ENCODE measurements around the gene PC.
"Not testable (repeated sequence)": the region's sequence is repeated elsewhere in the genome, so short reads cannot be mapped to it uniquely, and the experiment has no call there.

Gene PC, protein sequence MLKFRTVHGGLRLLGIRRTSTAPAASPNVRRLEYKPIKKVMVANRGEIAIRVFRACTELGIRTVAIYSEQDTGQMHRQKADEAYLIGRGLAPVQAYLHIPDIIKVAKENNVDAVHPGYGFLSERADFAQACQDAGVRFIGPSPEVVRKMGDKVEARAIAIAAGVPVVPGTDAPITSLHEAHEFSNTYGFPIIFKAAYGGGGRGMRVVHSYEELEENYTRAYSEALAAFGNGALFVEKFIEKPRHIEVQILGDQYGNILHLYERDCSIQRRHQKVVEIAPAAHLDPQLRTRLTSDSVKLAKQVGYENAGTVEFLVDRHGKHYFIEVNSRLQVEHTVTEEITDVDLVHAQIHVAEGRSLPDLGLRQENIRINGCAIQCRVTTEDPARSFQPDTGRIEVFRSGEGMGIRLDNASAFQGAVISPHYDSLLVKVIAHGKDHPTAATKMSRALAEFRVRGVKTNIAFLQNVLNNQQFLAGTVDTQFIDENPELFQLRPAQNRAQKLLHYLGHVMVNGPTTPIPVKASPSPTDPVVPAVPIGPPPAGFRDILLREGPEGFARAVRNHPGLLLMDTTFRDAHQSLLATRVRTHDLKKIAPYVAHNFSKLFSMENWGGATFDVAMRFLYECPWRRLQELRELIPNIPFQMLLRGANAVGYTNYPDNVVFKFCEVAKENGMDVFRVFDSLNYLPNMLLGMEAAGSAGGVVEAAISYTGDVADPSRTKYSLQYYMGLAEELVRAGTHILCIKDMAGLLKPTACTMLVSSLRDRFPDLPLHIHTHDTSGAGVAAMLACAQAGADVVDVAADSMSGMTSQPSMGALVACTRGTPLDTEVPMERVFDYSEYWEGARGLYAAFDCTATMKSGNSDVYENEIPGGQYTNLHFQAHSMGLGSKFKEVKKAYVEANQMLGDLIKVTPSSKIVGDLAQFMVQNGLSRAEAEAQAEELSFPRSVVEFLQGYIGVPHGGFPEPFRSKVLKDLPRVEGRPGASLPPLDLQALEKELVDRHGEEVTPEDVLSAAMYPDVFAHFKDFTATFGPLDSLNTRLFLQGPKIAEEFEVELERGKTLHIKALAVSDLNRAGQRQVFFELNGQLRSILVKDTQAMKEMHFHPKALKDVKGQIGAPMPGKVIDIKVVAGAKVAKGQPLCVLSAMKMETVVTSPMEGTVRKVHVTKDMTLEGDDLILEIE

DNA sequence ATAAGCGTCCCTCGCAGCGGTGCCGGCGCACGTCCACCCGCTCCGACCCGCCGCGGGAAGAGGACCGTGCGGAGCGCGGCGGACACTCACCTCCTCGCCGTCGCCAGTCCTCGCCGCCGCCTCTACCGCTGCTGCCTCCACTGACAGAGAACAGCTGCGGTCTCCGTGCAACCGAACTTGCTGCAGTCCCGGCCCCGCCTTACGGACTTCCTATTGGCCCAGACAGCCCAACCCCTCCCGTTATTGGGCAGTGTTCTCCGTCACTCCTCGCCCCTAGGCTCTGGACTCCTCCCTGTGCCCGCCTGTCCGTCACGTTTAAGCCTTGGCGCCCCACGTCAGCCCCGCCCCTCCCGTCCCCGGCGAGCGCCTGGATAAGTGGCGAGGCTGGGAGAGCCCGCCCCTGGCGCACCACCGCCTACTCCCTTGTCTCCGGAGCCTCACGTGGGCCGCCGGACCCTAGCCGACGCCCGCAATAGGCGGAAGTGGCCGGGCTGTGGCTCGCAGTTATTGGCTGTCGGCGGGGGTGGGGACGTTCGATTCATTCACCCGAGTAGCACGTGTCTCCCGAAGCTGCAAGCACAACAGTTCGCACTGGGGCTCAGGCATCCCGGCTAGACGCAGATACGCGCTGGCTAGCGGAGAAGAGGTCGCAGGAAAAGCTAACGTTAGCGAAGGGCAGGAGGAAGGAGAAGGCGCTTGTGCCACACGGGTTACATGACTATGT lies at the start of gene PC:
Gene PC, minus strand, starts transcription at position 152 of the 724 bp plus-strand sequence. CDS start 86,224 bp downstream, outside the sequence.
- DNase-seq (ENCODE audit: insufficient read length, low spot score): peak; percentile 97
- FAIRE-seq: peak; percentile 49

DNA sequence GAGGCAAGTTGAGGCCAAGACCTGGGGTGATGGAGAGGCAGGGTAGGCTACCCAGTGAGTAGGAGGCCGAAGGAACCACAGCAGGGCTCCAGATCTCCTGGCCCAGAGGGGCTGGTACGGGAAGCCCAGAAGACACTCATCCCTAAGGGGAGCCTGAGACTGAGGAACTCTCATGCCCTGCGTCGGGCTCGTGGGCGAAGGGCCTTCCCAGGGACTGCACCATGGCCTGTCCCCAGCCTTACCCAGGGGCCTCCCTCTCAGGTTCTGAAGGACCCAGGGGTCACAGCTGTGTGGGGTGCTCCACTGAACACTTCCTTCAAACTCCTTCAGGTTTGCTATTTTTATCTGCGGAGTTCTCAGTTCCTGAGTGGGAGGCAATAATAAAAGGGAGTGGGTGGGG lies 48.9 kb upstream of the PC start:
- no peak for DNase-seq (ENCODE audit: insufficient read length, low spot score)
- no peak for FAIRE-seq

DNA sequence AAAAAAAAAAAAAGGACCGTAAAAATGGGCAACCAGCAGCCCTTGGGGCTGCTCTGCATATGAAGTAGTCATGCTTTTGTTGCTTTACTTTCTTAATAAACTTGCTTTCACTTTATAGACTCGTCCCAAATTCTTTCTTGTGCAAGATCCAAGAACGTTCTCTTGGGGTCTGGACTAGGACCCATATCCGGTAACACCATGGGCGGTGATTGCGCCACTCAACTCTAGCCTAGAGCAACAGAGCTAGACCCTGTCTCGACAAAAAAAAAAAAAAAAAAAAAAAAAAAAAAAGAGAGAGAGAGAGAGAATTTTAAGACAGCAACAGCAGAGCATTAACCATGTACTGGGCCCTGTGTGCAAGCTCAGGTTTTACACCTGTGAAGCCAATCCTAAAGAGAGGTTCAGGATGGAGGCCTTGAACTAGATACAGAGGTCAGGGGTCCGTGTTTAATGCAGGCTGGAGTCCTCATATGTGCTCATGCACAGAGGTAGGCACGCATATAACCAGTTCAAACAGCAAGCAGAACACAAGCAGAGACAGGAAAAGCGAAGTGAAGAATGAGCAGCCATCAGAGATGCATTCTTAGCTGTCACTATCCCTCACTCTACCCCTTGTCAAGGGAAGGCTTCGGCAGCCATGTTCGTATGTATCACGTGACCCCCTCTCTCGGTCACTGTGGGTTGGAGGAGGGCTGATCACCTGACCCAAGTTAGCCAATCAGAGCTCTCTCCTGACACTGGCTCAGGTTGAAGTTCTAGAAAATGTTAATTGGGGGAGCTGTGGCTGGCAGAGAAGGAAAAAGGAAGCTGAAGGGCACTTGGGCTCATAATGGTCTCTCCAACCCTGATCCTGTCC lies 48.1 kb upstream of the PC start:
- DNase-seq (ENCODE audit: insufficient read length, low spot score) (no peak), FAIRE-seq (no peak)

DNA sequence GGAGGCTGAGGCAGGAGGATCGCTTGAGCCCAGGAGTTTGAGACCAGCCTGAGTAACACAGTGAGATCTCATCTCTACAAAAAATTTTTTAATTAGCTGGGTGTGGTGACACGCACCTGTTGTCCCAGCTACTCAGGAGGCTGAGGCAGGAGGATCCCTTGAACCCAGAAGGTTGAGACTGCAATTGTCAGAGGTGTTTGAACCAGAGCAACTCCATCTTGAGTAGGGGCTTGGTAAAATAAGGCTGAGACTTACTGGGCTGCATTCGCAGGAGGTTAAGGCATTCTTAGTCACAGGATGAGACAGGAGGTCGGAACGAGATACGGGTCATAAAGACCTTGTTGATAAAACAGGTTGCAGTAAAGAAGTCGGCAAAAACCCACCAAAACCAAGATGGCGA lies 47.0 kb upstream of the PC start:
- not testable (repeated sequence) for FAIRE-seq; DNase-seq (ENCODE audit: insufficient read length, low spot score)

DNA sequence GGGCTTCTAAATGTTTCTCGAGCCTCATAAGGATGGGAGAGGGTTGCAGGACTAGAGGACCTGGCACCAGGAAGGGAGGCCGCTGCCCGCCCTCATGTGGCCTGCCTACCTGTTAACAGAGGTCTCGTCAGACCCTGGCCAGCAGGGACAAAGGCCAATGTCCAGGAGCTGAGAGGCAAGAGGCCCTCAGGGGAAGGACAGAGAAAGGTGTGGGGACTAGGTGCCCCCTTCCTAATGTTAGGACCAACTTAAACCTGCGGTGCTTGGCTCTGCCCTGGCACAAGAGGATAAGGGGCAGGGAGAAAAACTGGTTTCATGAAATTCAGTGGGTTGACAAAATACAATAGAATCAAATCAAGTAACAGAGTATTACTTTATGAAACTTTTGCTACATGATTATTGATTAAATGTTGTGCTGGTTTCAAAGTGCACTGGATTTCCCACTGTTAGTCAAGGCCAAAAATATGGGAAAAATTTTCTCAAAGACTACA lies 44.8 kb upstream of the PC start:
- FAIRE-seq (no peak), DNase-seq (ENCODE audit: insufficient read length, low spot score) (no peak)

DNA sequence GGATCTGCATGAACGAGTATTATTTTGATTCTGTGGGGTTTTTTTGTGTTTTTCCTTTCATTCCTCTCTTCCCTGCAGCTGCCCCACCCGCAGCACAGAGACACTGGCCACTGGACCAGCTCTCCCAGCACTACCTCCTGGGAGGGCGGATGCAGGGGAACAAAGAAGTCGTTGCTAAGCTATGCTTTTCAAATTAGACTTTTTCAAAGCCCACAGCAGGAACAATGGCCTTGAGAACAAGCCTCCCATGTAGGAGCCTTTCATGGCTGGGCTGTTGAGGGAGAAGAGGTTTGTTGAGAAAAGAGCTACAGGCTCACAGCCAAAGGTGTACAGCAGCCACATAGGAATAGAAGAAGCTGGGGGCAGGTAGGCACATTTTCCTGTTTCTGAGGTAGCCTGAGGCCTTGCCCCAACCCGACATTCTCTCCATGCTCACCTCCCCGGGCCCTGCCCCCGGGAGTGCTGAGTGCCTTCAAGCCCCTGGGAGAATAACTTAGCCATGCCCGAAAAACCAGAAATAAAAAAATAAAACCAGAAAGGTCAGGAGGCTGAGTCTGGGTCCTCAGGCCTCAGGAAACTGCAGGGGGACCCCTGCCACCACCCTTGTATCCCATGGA lies 44.2 kb upstream of the PC start:
- DNase-seq (ENCODE audit: insufficient read length, low spot score) (no peak), FAIRE-seq (no peak)

DNA sequence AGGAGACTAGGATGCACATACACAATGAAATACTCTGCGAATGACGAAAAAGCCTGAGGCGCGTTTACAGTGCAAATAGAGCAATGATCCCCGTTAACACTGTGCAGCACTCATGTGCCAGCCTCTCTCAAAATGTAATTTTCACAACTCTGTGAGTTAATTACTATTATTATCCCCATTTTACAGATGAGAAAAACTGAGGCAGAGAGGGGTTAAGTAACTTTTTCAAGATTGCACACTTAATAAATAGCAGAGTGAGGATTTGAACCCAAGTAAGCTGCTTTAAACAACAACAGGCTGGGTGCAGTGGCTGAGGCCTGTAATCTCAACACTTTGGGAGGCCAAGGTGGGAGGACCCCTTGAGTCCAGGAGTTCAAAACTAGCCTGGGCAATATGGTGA lies 43.1 kb upstream of the PC start:
- no peak for FAIRE-seq
- no peak for DNase-seq (ENCODE audit: insufficient read length, low spot score)

DNA sequence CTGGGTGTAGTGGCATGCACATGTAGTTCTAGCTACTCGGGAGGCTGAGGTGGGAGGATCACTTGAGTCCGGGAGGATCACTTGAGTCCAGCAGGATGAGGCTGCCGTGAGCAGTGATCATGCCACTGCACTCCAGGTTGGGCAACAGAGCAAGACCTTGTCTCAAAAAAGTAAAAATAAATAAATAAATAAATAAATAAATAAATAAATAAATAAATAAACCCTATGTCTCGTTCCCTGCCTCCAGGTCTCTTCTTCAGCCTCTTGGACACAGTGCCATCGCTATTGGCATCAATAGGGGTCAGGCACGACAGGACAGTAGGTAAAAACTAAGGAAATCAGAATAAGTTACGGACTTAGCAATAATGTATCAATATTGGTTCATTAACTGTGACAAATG lies 41.4 kb upstream of the PC start:
- no peak for DNase-seq (ENCODE audit: insufficient read length, low spot score)
- FAIRE-seq: no peak

DNA sequence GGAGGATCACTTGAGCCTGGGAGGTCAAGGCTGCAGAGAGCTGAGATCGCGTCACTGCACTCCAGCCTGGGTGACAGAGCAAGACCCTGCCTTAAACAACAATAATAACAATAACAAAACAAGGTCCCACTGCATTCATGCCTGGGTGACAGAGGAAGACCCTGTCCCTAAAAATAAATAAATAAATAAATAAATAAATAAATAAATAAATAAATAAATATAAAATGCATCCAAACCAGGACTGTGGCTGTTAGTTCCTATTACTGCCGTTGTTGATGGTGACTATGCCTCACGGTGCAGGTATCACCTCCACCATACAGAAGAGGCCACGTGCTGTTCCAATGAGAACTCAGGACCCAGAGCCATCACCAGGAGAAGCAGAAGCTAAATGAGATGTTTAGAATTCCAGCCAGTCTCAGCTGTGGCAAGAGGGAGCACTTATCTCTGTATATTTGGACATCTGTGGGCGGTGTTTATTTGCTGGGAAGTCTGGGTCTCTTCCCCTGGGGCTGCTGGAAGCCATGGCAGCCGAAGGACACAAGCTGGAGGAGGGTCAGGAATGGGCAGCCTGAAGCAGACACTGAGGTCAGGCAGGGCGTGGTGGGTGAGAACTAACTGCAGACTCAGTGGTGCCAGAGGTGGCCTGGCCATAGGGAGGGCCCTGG lies 38.6 kb upstream of the PC start:
- DNase-seq (ENCODE audit: insufficient read length, low spot score) (no peak), FAIRE-seq (no peak)

DNA sequence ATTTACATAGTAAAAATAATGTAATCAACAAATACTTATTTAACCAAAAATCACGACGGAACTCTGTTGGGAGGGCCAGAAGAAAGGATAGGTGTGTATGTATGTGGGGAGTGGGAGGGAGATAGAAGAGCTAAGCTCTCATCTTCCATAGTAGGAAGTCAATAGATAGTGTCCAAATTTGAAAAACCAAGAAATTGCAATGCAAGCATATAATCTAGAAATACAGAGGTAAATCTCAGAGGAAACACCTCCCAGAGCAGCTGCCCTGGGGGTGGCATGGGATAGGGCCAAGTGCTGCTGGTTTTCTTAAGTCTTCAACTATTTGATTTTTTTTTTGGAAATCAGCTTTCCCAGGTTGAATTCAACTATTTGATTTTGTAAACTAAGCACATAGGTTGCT lies 33.9 kb upstream of the PC start:
- no peak for FAIRE-seq
- no peak for DNase-seq (ENCODE audit: insufficient read length, low spot score)

DNA sequence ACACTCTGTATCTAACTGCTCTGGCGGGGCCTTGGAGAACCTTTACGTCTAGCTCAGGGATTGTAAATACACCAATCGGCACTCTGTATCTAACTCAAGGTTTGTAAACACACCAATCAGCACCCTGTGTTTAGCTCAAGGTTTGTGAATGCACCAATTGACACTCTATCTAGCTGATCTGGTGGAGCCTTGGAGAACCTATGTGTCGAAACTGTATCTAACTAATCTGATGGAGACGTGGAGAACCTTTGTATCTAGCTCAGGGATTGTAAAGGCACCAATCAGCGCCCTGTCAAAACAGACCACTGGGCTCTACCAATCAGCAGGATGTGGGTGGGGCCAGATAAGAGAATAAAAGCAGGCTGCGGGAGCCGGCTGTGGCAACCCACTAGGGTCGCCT lies 31.2 kb upstream of the PC start:
- DNase-seq (ENCODE audit: insufficient read length, low spot score); FAIRE-seq: not testable (repeated sequence)

DNA sequence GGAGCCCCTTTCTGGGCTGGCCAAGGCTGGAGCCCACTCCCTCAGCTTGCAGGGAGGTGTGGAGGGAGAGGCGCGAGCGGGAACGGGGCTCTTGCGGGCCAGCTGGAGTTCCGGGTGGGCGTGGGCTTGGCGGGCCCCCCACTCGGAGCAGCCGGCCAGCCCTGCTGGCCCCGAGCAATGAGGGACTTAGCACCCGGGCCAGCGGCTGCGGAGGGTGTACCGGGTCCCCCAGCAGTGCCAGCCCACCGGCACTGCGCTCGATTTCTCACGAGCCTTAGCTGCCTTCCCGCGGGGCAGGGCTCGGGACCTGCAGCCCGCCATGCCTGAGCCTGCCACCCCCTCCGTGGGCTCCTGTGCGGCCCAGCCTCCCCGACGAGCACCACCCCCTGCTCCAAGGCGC lies 30.6 kb upstream of the PC start:
- DNase-seq (ENCODE audit: insufficient read length, low spot score); FAIRE-seq: not testable (repeated sequence)

DNA sequence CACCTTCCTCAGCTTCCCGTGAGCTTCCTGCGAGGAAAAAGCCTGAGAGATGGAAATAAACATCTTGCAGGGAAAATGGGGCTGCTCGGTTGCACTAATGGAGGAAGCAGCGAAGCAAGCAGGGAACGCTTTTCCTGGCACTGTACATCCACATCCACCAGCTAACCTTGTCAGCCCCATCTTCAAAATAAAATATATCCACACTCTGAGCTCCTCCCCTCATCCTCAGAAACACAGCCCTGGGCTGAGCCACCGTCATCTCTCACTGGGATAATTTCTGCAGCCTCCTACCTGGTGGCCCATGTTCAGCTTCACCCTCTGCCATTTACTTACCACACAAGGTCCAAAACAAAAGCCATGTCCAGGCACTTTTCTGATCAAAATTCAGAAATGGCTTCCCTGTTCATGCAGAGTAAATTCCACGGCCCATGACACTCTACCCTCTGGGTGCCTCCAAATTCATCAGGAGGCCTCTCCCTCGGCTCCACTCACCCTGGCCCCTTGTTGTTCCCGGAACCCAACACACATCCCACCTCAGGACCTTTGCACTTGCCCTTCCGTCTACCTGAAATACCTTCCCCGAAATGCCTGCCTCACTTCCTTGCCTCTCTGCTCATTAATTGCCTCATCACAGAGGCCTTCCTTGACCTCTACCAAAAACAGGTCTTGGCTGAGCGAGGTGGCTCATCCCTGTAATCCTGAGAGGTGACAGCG lies 29.9 kb upstream of the PC start:
- FAIRE-seq: no peak
- no peak for DNase-seq (ENCODE audit: insufficient read length, low spot score)

DNA sequence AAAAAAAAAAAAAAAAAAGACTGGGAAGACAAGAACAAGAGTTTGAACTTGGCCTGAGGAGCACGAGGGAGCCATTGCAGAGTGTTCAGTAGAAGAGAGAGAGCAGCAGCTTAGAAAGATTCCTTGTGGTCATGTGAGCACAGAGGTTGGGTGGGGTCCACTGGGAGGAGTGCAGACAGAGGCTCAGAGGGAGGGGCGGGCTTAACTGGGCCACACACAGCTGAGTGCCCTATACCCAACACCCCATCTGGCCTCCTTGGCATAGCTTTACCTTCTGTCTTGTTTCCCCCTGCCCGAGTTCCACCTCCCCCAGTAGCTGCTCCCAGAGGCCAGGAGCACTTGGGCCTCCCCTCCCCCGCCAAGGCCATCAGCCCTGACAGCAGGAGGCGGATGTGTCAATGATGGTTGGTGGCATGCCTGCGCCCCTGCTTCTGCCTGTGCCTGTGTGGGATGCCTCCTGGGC lies 29.0 kb upstream of the PC start:
- no peak for FAIRE-seq
- no peak for DNase-seq (ENCODE audit: insufficient read length, low spot score)

DNA sequence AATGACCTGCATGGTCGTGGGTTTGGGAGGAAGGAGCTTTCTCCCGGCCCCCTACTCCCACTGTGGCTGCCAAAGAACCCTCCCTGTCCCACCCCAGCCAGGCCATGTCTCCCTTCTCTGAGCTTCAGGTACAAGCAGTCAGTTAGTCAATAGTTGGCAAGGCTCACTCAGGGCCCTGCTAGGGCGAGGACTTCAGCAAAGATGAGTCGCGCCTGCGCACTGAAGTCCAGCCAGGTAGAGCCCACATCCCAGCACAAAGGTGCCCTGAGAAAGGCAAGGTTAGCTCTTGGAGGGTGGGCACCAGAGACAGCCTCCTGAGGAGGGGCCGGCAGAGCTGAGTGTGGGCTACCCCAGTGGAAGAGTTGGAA lies 28.0 kb upstream of the PC start:
- FAIRE-seq (no peak), DNase-seq (ENCODE audit: insufficient read length, low spot score) (no peak)

DNA sequence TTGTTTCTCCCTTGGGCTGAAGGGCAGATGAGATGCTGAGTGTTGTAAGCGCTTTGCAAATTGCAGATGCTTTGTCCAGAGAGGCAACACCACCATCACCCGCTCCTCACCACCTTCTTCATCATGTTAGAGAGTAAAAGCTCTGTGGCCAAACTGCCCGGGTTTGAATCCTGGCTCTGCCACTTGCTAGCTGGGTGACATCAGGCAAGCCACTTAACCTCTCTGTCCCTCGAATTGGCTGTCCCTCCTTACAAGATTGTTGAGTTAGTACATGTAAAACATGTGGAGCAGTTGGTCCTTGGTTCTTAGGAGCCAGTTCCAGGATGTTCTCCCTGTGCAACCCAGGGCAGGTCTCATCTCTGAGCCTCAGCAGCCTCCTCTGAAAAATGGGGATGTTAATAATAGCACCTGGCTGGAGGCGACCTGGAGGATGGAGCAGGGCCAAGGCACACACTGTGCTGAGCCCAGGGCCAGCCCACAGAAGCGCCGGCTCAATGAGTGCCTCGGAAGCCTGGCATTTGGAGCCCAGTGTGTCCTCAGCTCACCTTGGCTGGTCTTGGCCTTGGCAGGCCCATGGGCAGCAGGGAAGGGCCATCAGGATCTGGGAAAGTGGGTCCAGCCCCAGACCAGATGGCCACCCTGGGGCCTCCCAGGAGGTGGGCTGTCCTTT lies 27.5 kb upstream of the PC start:
- no peak for FAIRE-seq
- no peak for DNase-seq (ENCODE audit: insufficient read length, low spot score)

DNA sequence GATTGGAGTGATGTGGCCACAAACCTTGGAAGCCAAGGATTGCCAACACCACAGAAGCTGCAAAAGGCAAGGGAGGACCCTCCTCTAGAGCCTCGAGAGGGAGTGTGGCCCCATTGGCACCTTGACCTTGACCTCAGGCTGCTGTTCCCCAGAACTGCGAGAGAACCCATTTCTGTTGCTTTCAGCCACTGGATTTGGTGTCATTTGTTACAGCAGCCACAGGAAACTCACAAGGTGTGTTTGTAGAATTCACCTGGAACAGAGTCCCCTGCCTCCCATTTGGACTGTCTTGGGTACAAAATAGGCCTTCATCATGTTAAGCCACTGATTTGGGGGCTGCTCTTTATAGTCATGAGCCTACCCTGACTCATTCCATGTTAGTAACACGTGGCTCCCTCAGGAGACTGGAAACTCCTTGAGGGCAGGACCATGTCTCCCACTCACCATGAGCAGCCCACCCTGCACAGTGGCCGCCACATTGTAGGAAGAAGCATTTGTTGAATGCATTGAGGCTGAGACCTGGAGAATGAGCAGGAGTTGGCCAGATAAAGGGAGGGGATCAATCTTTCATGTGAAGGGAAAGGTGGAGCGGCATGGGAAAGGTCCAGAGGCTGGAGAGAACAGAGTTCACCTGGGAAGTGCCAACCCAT lies 25.2 kb upstream of the PC start:
- no peak for DNase-seq (ENCODE audit: insufficient read length, low spot score)
- FAIRE-seq: no peak
